Right lobe of liver (tissue), 6 donors: Measurements from ENCODE around the gene PNCK. TPM values are rescaled to one million over a fixed set of nuclear protein-coding genes. Genes with fewer than 3 reads are reported as not detected.

Source experiments
- ATAC-seq, 4 donors: fragments of 200-7000 bp; cut with Tn5 transposase; one replicate each; pipeline ENCODE4 v1.9.1; 2020; ENCODE audit warnings: mild to moderate bottlenecking in 4 of 4, moderate library complexity in 4 of 4
- DNase-seq, 3 donors: peaks; one replicate each; pipeline ENCODE4 v3.0.0-alpha.2; 2020
- H3K27ac ChIP-seq, 3 donors: fragments of 200-600 bp; one replicate each; pipeline ENCODE4 v1.8.0; 2022
- H3K27me3 ChIP-seq, 2 donors: fragments of 200-600 bp; one replicate each; pipeline ENCODE4 v1.8.0; 2022
- H3K36me3 ChIP-seq, 4 donors: fragments of 200-600 bp; sonication (generic) in 1 of 4; one replicate each; pipeline versions ENCODE4 v1.5.1 to v1.8.0; 2017 to 2022; ENCODE audit warnings: control low read depth in 1 of 4
- H3K4me1 ChIP-seq, 4 donors: fragments of 200-600 bp; sonication (generic) in 1 of 4; one replicate each; pipeline versions ENCODE4 v1.5.1 to v1.8.0; 2017 to 2022; ENCODE audit warnings: control low read depth in 1 of 4
- H3K4me3 ChIP-seq, 3 donors: fragments of 200-600 bp; one replicate each; pipeline ENCODE4 v1.8.0; 2022
- H3K9me3 ChIP-seq, 4 donors: fragments of 200-600 bp; sonication (generic) in 1 of 4; one replicate each; pipeline versions ENCODE4 v1.5.1 to v1.8.0; 2017 to 2022; ENCODE audit warnings: control low read depth in 1 of 4
- POLR2A ChIP-seq: fragments of 450-650 bp; IDR thresholded peaks from one replicate; pipeline ENCODE4 v1.6.1; 2017; ENCODE audit warnings: antibody characterized with exemption, mild to moderate bottlenecking
- WGBS: methylation state at CpG from one replicate; pipeline ENCODE4 v1.1.6; 2018; ENCODE audit warnings: low coverage, low lambda C conversion rate; ENCODE audit not compliant: insufficient coverage; ENCODE audit errors: missing lambda C conversion rate; 5-methylcytosine and 5-hydroxymethylcytosine counted together
- intact Hi-C, 2 donors: fragments of 100-400 bp; cut with DNase I; formaldehyde crosslinking; loops; one replicate each; pipeline versions ENCODE4 v1.11.2 to v1.14.1; 2022
- total RNA-seq, 6 experiments: library from RNA; depleted of rRNA in 2 of 6; stranded (reverse); fragments of >200 nt in 2 of 6; fragmentation: NEBNext Ultra II Directional in 3 of 6; extraction: Animal tissue kit (Norgen Biotek cat#: 25700) in 3 of 6; gene quantifications; one replicate each; pipeline versions ENCODE4 v1.1.0 to v1.2.4, GENCODE V29; 2016 to 2023
- TF ChIP-seq, protein P1 (sequence below), 4 donors: fragments of 200-600 bp in 3 of 4; fragments of 450-650 bp in 1 of 4; IDR thresholded peaks; one replicate each; pipeline versions ENCODE4 v1.5.1 to v1.8.0; 2016 to 2022; ENCODE audit warnings: antibody characterized with exemption in 4 of 4, mild to moderate bottlenecking in 2 of 4
- donor health status: DM: no; HTN: yes; CAD: no.
- donor health status: DM: no; HTN: no; CAD: no.
- donor health status: DM: no; HTN: no; CAD: no.
- donor health status: DM: no; HTN: yes; CAD: no.
- donor health status: DM: no; HTN: yes; CAD: no.

Gene PNCK
- total RNA-seq, 6 experiments from 2014 or later = 0.86 TPM; not detected in 5

DNA sequence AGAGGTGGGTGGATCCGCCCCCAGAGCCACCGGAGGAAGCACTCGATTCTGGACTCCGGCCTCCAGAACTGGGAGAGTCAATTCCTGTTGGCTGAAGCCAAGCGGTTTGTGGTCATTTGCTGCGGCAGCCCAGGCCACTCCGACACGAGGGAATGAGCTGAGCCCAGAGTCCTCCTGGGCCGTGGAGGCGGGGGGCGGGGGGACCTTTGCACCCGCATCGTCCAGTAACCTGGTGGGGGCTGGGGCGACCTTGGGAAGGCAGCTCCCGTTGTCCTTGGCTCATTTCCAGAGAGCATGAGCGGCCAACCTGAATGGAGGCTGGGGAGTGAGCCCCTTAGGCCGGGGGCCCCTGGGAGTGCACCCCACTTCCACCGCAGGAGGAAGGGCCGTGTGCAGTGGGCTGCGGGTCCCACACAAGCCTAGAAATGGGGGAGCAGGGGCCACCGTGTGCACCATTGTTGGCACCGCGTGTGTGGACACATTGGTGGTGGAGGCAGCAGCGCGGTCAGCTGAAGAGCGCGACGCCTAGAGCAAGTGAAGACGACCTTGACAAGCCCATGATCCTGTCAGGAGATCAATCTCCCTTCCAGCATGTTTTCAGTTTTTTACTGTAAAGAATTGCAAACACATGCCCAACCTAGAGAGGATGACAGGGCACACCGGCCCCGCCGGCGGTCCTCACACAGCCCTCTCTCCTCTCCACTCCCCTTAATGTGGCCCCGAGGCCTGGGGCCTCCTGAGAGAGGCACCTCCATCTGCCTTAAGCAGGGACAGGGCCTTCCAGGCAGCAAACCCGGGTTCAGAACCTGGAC lies 46.5 kb downstream of the PNCK start:
- Histone ChIP-seq H3K36me3 (no peaks in the 10 kb centered on the region), H3K27me3 (no peaks in the 10 kb centered on the region), H3K4me3 (peak overlapping the region in 2 of 3 donors; percentile 59 to 64), H3K4me1 (peaks cover 0 to 10% (median 0%) of the 10 kb centered on the region in 4 donors), H3K27ac (peak overlapping the region in 2 of 3 donors; percentile 72 to 87), H3K9me3 (no peaks in the 10 kb centered on the region)
- peak; percentile 56 for TF ChIP-seq POLR2A
- TF ChIP-seq, protein P1, sequence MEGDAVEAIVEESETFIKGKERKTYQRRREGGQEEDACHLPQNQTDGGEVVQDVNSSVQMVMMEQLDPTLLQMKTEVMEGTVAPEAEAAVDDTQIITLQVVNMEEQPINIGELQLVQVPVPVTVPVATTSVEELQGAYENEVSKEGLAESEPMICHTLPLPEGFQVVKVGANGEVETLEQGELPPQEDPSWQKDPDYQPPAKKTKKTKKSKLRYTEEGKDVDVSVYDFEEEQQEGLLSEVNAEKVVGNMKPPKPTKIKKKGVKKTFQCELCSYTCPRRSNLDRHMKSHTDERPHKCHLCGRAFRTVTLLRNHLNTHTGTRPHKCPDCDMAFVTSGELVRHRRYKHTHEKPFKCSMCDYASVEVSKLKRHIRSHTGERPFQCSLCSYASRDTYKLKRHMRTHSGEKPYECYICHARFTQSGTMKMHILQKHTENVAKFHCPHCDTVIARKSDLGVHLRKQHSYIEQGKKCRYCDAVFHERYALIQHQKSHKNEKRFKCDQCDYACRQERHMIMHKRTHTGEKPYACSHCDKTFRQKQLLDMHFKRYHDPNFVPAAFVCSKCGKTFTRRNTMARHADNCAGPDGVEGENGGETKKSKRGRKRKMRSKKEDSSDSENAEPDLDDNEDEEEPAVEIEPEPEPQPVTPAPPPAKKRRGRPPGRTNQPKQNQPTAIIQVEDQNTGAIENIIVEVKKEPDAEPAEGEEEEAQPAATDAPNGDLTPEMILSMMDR (IDR thresholded peaks at IDR 0.05) = no peak
- intact Hi-C loops = no loop called here
- peak; percentile 40 to 61 (median 52) for ATAC-seq
- DNase-seq = peak; percentile 74 to 89 (median 86)
- WGBS = 20% methylated on average over 1 of the region's 35 CpGs

DNA sequence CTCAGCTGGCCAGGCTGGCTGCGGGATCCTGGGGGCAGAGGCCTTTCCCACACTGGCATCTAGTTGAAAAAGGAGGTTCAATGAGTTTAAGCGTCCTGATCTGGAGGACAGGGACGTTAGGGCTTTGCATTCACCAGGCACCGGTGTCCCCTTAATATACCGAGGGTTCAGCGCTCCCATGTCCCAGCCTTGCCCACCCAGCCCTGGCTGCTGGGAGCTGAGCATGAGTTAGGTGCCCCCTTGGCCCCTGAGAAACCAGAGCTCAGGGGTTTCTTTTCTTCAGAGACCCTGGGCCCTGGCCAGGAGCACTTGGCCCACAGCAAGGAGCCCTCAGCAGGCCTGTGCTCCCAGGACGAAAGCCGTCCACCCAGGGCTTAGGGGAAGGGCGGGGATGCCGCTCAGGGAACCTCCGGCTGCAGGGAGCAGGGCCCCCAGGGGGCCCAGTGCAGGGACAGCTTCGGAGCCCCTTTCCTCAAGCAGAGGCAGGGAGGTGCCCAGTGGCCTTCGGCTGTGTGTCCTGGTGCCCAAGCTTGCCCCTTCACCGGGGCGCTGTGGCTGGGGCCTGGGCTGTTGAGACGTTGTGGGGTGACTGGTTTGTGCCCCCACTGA lies 47.5 kb downstream of the PNCK start:
- ATAC-seq (no peak), DNase-seq (peak in 2 of 3 donors; percentile 16 to 46)
- H3K36me3 ChIP-seq = no peaks in the 10 kb centered on the region
- TF ChIP-seq POLR2A = no peak
- TF ChIP-seq, protein P1 (IDR thresholded peaks at IDR 0.05) = no peak
- peaks cover 0 to 10% (median 0%) of the 10 kb centered on the region in 4 donors for H3K4me1 ChIP-seq
- peak overlapping the region; percentile 39 to 64 (median 59) for H3K4me3 ChIP-seq
- no peaks in the 10 kb centered on the region for H3K9me3 ChIP-seq
- intact Hi-C loops = no loop called here
- no peaks in the 10 kb centered on the region for H3K27me3 ChIP-seq
- WGBS = 70% methylated on average over 2 of the region's 16 CpGs
- H3K27ac ChIP-seq = peak overlapping the region; percentile 70 to 87 (median 72)

DNA sequence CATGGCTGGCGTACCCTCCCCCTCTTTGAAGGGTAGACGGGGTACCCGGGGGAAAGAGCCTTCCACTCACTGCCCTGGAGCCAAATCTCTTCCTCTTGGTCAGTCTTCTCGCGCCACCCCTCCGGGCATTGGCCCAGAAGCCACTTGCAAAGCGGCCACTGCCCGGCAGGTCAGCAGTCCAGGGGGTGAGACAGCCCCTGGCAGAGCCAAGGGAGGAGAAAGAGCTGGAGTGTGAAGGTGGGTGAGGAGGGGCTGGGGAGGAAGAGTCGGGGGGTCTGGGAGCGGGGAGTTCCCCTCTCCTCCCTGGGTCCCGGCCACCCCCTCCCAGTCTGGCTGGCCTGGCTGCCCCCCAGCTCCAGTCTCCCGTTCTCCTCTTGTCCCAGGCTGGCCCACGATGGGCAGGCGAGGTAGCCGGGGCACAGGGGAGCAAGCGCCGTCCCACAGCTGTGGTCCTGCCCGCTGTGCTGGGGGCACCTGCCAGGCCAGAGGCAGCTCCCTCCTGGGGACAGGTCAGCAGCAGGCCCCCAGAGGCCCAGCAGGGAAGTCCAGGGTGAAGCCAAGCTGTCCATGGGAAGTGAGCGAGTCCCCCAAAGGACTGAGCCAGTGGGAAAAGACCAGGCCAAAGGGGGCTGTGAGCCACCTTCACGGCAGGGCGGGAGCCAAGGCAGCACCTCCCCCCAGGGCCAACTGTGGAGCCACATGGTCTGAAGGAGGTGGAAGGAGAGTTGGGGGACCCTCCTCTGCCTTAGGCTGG lies 48.2 kb downstream of the PNCK start:
- ATAC-seq = peak; percentile 29 to 42 (median 34)
- DNase-seq = peak; percentile 71 to 84 (median 84)
- H3K27ac ChIP-seq = peak overlapping the region; percentile 70 to 87 (median 72)
- H3K4me3 ChIP-seq = peak overlapping the region; percentile 39 to 64 (median 59)
- H3K27me3 ChIP-seq = no peaks in the 10 kb centered on the region
- no peaks in the 10 kb centered on the region for H3K9me3 ChIP-seq
- H3K36me3 ChIP-seq = no peaks in the 10 kb centered on the region
- TF ChIP-seq, protein P1 (IDR thresholded peaks at IDR 0.05) = no peak
- TF ChIP-seq POLR2A = peak; percentile 59
- H3K4me1 ChIP-seq = peaks cover 0 to 10% (median 0%) of the 10 kb centered on the region in 4 donors
- intact Hi-C loops = no loop called here
- 50% methylated on average over 6 of the region's 21 CpGs for WGBS
